K562 (cell line): ENCODE data around the gene SMAD7.

Source experiments
- CHD2 ChIP-seq: IDR thresholded peaks from 2 replicates; pipeline ENCODE4 v1.6.1; 2011; ENCODE audit warnings: low read depth, low read length
- DPF2 ChIP-seq: fragments of 450-650 bp; IDR thresholded peaks from 2 replicates; pipeline ENCODE4 v1.6.1; 2016
- ELK3 ChIP-seq: fragments of 450-650 bp; formaldehyde crosslinking; IDR thresholded peaks from 2 replicates; pipeline ENCODE4 v1.4.0; 2020; ENCODE audit warnings: mild to moderate bottlenecking
- TF ChIP-seq, protein P1 (sequence below), 2 experiments: IDR thresholded peaks in 1 of 2; conservative IDR thresholded peaks in 1 of 2; 2 replicates each; pipeline ENCODE4 v1.6.1; 2016; ENCODE audit warnings: low read depth in 2 of 2, mild to moderate bottlenecking in 1 of 2, missing compliant biosample characterization in 1 of 2, missing genetic modification characterization in 1 of 2, moderate library complexity in 1 of 2
- TF ChIP-seq, protein P2 (sequence below): sonication (generic); formaldehyde crosslinking; IDR thresholded peaks from 2 replicates; pipeline ENCODE4 v1.8.1; 2023; ENCODE audit warnings: mild to moderate bottlenecking, missing genetic modification reagents

DNA sequence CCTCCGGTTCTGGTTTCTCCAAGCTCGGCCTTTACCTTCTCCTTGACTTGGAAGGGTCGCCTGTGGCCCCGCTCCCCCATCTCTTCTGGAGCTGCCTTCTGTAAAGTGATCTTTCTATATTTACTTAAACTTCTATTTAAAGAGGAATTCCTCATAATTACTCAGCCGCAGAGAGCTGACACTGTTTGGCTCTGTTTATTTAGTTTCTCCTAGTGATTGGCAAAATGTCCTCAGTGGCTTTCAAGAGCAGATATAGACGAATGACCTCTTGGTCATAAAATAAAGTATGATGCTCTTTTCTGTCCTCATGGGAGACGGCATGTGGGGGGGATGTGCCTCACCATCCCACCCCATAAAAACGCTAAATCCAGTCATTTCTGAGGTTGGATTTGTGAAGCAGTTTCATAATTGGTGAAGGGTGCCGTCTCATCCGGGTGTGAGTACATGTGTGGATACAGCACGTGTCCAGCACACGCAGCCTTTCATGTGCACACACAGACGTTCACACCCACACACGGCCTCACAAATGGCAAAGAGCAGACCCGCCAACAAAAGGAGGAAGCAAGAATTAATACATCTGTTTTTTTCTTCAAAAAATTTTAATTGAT, 43.4 kb upstream of the SMAD7 start:
- TF ChIP-seq CHD2 (no peak), ELK3 (CRISPR knock-in tag) (no peak), DPF2 (no peak)
- TF ChIP-seq, protein P1, sequence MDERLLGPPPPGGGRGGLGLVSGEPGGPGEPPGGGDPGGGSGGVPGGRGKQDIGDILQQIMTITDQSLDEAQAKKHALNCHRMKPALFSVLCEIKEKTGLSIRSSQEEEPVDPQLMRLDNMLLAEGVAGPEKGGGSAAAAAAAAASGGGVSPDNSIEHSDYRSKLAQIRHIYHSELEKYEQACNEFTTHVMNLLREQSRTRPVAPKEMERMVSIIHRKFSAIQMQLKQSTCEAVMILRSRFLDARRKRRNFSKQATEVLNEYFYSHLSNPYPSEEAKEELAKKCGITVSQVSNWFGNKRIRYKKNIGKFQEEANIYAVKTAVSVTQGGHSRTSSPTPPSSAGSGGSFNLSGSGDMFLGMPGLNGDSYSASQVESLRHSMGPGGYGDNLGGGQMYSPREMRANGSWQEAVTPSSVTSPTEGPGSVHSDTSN (CRISPR knock-in tag; IDR thresholded peaks at IDR 0.05; ENCODE audit: low read depth), result no peak
- TF ChIP-seq, protein P1 (tag; conservative IDR thresholded peaks at IDR 0.05; ENCODE audit: low read depth), result no peak
- TF ChIP-seq, protein P2, sequence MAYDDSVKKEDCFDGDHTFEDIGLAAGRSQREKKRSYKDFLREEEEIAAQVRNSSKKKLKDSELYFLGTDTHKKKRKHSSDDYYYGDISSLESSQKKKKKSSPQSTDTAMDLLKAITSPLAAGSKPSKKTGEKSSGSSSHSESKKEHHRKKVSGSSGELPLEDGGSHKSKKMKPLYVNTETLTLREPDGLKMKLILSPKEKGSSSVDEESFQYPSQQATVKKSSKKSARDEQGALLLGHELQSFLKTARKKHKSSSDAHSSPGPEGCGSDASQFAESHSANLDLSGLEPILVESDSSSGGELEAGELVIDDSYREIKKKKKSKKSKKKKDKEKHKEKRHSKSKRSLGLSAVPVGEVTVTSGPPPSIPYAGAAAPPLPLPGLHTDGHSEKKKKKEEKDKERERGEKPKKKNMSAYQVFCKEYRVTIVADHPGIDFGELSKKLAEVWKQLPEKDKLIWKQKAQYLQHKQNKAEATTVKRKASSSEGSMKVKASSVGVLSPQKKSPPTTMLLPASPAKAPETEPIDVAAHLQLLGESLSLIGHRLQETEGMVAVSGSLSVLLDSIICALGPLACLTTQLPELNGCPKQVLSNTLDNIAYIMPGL (CRISPR knock-in tag), result no peak
